ENCODE results near the gene PRKAA2.

PRKAA2 gene

GRCh38 chr1:56654126-56654923 lies 9.2 kb downstream of the PRKAA2 start:
- Histone ChIP-seq H3K27ac (ENCODE audit: poor library complexity, severe bottlenecking) (no peak overlapping the region), H3K36me3 (ENCODE audit: low read depth) (no peaks in the 10 kb centered on the region), H3K4me3 (ENCODE audit: severe bottlenecking) (no peak overlapping the region), H3K4me1 (ENCODE audit: insufficient read depth, poor library complexity, severe bottlenecking) (no peaks in the 10 kb centered on the region), H3K27me3 (ENCODE audit: insufficient read depth, poor library complexity, severe bottlenecking) (no peaks in the 10 kb centered on the region), H3K9me3 (ENCODE audit: severe bottlenecking) (peaks cover 4% of the 10 kb centered on the region)
- ATAC-seq (ENCODE audit: low read depth) (no peak), DNase-seq (ENCODE audit: low spot score) (no peak)
- no peak for TF ChIP-seq CTCF (IDR thresholded peaks at IDR 0.05; ENCODE audit: poor library complexity, severe bottlenecking)

DNA sequence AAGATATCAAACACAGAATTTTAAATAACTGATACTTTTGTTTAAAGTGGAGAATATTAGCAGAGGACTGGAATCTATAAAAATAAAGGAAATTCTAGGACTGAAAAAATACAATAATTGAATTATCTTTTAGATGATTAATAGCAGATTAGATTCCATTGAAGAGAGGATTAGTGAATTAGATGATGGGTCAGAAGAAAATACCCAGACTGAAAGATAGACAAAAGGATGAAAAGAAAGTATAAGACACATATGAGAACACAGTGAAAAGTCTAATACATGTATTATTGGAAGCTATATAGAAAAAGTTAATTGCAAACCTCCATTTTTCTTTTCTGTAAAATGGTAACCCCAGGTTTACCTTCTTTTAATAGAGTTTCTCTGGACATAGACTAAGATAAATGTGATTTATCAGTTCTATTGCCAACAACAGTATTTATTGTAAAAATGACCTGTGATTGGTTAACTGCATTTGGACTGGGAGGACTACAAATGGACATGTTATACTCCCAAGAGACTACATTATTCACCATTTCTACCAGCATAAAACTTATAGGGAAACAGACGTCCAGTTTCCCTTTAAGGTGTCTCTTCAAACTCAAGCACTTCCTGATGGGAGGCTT lies 11.0 kb downstream of the PRKAA2 start:
- H3K4me1 ChIP-seq (ENCODE audit: insufficient read depth, poor library complexity, severe bottlenecking), result no peaks in the 10 kb centered on the region
- peaks cover 4% of the 10 kb centered on the region for H3K9me3 ChIP-seq (ENCODE audit: severe bottlenecking)
- DNase-seq (ENCODE audit: low spot score) (no peak), ATAC-seq (ENCODE audit: low read depth) (no peak)
- no peaks in the 10 kb centered on the region for H3K36me3 ChIP-seq (ENCODE audit: low read depth)
- H3K27me3 ChIP-seq (ENCODE audit: insufficient read depth, poor library complexity, severe bottlenecking), result no peaks in the 10 kb centered on the region
- no peak overlapping the region for H3K27ac ChIP-seq (ENCODE audit: poor library complexity, severe bottlenecking)
- TF ChIP-seq CTCF (IDR thresholded peaks at IDR 0.05; ENCODE audit: poor library complexity, severe bottlenecking), result no peak
- no peak overlapping the region for H3K4me3 ChIP-seq (ENCODE audit: severe bottlenecking)

DNA sequence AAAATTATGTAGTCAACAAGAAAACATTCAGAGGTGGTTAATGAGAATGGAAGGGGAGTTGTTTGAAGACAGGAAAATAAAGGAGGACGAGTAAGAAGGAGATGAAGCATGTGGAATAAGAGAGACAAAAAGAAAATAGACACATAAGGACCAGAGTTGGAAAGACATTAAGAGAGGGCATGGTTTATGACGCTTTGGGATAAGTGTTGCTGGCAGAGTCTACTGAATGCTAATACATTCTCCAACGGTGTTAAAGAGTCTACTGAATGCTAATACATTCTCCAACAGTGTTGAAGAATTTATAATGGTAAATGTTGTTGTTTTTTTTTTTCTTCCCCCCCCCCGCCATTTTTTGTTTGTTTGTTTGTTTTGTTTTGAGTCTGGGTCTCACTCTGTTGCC lies 13.1 kb downstream of the PRKAA2 start:
- no peak for DNase-seq (ENCODE audit: low spot score)
- Histone ChIP-seq H3K27ac (ENCODE audit: poor library complexity, severe bottlenecking) (no peak overlapping the region), H3K36me3 (ENCODE audit: low read depth) (no peaks in the 10 kb centered on the region), H3K9me3 (ENCODE audit: severe bottlenecking) (peaks cover 4% of the 10 kb centered on the region), H3K4me1 (ENCODE audit: insufficient read depth, poor library complexity, severe bottlenecking) (no peaks in the 10 kb centered on the region), H3K4me3 (ENCODE audit: severe bottlenecking) (no peak overlapping the region), H3K27me3 (ENCODE audit: insufficient read depth, poor library complexity, severe bottlenecking) (no peaks in the 10 kb centered on the region)
- no peak for TF ChIP-seq CTCF (IDR thresholded peaks at IDR 0.05; ENCODE audit: poor library complexity, severe bottlenecking)
- ATAC-seq (ENCODE audit: low read depth), result no peak

- H3K27me3 ChIP-seq (ENCODE audit: insufficient read depth, poor library complexity, severe bottlenecking), result no peaks in the 10 kb centered on the region
- no peak for TF ChIP-seq CTCF (IDR thresholded peaks at IDR 0.05; ENCODE audit: poor library complexity, severe bottlenecking)
- ATAC-seq (ENCODE audit: low read depth) (no peak), DNase-seq (ENCODE audit: low spot score) (no peak)
- no peaks in the 10 kb centered on the region for H3K4me1 ChIP-seq (ENCODE audit: insufficient read depth, poor library complexity, severe bottlenecking)
- H3K4me3 ChIP-seq (ENCODE audit: severe bottlenecking), result no peak overlapping the region
- peaks cover 4% of the 10 kb centered on the region for H3K9me3 ChIP-seq (ENCODE audit: severe bottlenecking)
- no peaks in the 10 kb centered on the region for H3K36me3 ChIP-seq (ENCODE audit: low read depth)
- no peak overlapping the region for H3K27ac ChIP-seq (ENCODE audit: poor library complexity, severe bottlenecking)
These were observed 15.2 kb downstream of the PRKAA2 start for GRCh38 chr1:56660293-56660692.

GRCh38 chr1:56663846-56664245 lies 18.7 kb downstream of the PRKAA2 start:
- H3K4me1 ChIP-seq (ENCODE audit: insufficient read depth, poor library complexity, severe bottlenecking), result no peaks in the 10 kb centered on the region
- ATAC-seq (ENCODE audit: low read depth), result no peak
- no peaks in the 10 kb centered on the region for H3K9me3 ChIP-seq (ENCODE audit: severe bottlenecking)
- TF ChIP-seq CTCF (IDR thresholded peaks at IDR 0.05; ENCODE audit: poor library complexity, severe bottlenecking), result no peak
- DNase-seq (ENCODE audit: low spot score), result no peak
- no peaks in the 10 kb centered on the region for H3K27me3 ChIP-seq (ENCODE audit: insufficient read depth, poor library complexity, severe bottlenecking)
- no peaks in the 10 kb centered on the region for H3K36me3 ChIP-seq (ENCODE audit: low read depth)
- no peak overlapping the region for H3K27ac ChIP-seq (ENCODE audit: poor library complexity, severe bottlenecking)
- H3K4me3 ChIP-seq (ENCODE audit: severe bottlenecking), result no peak overlapping the region
